HG03558 (cell line): Measurements from ENCODE around the gene FOXP4.

ENCODE experiments used
- ATAC-seq: cut with Tn5 transposase; IDR thresholded peaks from one replicate; pipeline ENCODE4 v1.9.1; 2021; ENCODE audit warnings: moderate number of reproducible peaks; ENCODE audit not compliant: unreplicated experiment; ENCODE audit errors: extremely low read depth

Gene FOXP4

DNA sequence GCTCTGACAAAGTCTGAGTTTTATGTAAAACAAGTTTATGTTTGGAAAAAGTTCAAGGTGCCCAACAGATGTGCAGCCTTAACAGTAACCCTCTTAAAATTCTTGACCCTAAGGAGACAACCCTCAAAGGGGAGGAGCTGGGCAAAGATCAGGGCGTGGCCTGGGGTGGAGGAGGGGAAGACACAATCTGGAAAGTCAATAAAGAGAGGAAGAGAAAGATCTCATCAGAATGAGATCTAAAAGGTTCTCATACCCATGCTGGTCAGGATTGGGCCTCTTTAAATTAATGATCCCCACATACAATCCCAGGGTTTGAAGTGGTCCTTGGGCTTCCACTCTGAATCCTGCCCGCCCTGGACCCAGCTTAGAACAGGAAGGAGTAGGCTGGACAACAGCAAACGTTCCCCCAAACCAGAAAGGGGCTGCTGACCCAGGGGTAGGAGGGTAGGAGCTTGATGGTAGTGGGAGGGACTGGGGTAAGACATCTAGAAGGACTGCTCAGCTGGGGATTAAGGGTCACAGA is 33.0 kb downstream of the FOXP4 start:
- ATAC-seq = no peak

DNA sequence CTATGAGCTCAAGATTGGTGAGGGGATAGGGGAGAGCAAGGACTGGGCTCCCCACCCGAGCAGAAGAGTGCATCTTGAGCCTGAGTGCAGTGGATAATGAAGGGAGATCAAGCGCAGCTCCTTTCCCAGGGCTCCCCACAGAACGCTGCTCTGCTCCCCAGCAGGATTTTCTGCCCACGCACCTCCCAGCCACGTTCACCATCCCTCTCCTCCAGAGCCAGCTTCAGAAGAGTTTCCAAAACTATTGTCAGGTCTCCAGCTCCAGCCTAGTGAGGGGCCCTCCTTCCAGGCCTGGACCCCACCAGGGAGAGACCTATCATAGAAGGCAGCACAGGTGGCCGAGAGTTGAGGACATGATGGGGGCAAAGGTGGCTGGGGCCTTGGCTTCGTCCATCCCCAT is 34.5 kb downstream of the FOXP4 start:
- ATAC-seq = no peak

GRCh38 chr6:41581381-41581991 is 35.3 kb downstream of the FOXP4 start:
- no peak for ATAC-seq

DNA sequence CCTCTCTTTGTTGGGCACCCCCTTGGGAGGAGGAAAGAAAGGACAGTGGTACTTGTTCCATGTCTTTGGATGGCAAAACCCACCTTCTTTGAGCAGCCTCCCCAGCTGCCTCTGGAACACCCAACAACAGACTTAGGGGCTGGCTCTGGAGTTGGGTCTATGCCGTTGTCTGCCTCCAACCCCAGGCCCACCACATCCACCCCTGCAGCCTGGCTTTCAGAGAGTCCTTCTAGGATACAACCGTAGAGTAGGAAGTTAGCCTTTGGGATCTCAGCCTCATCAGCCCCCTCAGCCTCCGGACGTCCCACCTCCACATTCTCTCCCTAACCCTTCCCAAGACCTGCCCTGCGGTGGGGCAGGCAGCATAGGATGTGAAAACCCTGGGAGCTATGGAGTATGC is 36.4 kb downstream of the FOXP4 start:
- ATAC-seq = no peak

GRCh38 chr6:41583565-41583964 is 37.4 kb downstream of the FOXP4 start:
- ATAC-seq = no peak

DNA sequence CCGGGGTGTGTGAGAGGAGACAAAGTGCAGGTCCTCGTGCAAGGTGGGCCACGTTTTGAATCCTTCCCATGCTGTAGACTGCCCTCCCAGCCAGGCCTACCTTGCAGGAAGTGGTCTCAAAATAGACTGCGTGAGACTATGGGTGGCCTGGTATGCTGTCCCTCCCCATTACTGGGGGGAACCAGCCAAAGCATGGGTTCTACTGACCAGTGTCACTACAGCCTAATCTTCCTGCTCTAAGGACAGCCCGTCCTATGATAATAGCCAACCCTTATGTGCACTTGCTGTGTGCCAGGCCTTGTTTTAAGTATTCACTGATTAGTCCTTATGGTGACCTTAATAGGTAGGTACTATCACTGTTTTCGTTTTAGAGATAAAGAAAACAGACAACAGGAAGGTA is 38.0 kb downstream of the FOXP4 start:
- no peak for ATAC-seq

- ATAC-seq = no peak
These were observed 38.6 kb downstream of the FOXP4 start for GRCh38 chr6:41584668-41585205.

- ATAC-seq = no peak
These were observed 39.4 kb downstream of the FOXP4 start for GRCh38 chr6:41585605-41586004.

DNA sequence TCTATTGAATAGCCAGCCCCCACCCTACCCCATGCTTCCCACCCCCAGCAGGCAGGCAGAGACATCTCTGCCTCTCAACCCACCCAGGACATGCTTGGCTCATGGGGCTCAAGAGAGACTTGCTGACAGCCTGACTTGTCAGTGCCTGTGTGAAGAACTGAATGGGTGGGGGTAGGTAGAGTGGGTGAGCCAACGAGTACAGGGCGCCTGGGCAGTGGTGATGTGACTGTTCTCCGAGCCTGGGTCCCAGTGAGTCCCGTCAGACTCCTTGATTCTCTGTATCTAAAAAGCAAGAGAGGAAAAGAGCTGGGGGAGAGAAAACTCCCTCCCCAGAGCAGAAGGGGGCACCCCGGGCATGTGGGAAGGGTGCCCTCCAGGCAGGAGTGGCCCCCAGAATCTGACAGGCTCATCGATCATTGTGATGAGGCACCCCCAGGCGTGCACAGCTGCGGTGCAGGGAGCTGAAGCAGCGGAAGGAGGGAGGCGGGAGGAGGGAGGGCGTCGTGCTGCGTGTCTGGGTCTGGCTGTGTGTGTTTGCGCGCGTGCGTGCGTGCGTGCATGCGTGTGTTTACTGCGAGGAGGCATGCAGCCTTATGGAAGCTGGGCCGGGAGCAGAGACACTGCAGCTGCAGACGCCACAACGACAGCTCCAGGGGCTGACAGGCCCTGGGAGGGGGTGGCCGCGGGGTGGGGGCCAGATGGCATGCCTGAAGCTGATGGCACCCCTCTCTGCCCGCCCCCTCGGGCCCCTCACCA is 40.2 kb downstream of the FOXP4 start:
- no peak for ATAC-seq

- no peak for ATAC-seq
These were observed 41.1 kb downstream of the FOXP4 start for GRCh38 chr6:41587131-41587879.

DNA sequence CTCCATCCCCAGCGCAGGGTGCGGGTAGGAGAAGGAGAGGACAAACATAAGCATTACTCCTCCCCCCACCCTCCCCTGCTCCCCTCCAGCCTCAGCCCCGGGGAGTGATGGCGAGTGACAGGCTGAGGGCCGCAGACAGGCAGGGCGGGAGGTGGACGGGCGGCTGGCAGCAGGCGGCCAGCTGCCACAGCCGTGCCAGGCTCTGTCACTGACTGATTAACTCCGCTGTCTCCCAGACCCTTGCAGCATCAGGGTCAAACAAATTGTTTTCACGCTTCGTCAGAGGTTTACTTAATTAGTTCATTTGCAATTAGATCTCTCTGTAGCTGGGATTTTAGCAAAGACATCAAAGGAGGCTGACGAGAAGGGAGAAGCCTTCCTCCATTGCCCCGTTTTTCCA is 41.9 kb downstream of the FOXP4 start:
- no peak for ATAC-seq

DNA sequence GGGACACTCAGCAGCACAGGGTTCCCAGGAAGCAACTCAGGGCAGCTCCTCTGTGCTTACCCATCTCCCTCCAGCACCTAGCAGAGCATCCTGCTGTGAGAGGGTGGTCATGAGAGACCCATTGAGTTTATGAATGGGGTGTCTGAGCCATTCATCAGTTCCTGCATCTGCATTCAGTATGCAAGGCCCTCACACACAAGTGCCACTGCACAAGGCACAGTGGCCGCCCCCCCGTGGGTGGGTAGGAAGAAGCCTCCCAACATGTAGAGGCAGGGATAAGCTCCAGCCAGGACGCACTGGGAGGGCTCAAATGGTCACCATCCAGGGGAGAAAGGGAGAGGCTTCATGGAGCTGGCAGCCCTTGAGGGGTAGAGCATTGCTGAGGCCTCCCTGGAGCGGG is 43.0 kb downstream of the FOXP4 start:
- no peak for ATAC-seq

DNA sequence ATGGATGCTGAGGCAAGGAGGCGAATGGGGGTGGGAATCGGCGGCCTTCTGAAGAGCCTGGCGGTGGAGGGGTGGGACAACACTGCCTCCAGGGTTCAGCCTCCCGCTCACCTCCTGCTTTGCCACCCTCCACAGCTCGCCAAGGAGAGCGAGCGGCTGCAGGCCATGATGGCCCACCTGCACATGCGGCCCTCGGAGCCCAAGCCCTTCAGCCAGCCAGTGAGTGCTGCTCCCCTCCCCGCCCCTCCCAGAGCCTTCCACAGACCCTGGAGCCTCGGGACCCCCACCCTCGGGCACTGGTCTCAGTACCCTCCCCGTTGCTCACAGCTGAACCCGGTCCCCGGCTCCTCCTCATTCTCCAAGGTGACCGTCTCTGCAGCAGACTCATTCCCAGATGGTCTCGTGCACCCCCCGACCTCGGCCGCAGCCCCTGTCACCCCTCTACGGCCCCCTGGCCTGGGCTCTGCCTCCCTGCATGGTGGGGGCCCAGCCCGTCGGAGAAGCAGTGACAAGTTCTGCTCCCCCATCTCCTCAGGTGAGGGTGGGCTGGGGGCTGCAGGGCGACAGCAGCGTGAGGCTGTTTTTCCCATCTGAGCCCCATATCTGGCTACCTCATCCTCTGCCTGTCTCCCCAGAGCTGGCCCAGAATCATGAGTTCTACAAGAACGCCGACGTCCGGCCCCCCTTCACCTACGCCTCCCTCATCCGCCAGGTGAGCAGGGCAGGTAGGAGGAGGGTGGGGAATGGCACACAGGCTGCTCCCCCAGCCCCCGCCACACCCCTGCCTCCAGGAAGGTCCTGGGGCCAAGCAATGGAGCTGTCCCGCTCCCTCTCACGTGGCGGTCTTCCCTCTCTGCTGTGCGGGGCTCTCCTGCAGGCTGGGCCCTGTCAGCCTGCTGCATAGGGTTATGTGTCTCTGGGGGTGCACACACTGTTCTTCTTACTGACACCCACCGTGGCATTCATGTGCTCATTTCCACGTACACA is 43.7 kb downstream of the FOXP4 start:
- ATAC-seq = no peak

- ATAC-seq = no peak
These were observed 44.9 kb downstream of the FOXP4 start for GRCh38 chr6:41591122-41591521.

DNA sequence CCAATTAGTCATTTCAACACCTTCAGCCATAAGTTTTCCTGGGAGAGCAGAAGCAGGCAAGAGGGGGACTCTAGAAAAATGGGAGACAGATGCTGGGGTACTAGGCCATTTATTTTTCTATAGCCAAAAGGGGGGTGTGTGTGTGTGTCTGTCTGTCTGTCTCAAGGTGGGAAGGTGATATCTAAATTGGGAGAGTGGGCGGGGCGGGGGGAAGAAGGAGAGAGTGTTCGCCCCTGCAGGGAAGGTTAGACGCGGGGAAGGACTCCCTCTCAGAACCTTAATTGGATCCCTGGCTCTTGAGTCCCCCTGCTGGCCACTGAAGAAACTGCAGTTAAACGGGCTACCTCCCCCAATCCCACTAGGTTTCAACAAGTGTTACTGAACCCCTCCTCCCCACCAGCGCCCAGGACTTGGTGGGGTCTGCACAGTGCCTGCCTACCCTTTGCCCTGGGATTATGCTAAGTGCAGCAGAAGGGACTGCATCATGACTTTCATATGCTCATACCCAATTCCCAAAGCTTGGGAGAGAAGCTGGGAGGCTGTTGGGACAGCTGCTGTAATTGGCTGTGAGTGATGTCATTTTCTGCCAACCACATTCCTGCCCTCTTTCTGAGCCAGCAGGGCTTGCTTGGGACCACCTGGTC is 45.8 kb downstream of the FOXP4 start:
- ATAC-seq = no peak

DNA sequence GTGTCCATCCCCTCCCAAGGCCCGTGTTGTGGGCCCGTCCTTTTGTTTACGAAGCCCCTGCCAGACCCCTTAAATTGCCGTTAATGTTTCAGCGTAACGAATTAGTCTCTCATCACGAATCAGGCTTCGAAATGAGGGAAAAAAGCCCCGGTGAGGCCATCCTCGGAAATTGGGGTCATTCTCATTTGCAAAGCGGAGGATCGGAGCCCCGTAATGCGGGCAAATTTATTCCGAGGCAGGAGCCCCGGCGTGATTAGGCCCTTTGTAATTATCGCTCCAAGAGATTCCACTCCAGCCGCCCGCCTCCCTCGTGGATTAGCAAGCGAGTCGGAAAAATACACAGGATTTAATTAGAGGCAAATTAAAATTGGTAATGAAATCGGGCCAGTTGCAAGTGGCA is 47.2 kb downstream of the FOXP4 start:
- no peak for ATAC-seq

DNA sequence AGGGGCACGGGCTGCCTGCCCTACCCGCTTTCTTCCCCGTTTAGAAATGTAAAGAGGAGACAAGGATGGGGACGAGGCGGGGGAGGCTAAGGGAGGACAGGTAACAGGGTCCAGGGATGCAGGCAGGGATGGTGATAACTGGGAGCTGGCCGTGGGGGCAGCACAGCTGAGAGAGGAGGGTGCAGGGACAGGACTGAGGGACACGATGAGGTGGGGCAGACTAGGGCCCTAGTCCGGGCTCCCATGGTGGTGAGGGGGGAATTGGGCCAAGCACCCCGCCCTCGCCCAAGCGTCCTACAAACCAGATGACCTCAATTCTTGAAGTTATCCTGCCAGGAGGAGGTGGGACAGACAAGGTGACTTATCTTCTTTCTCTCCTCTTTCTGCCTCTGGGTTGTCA is 47.7 kb downstream of the FOXP4 start:
- no peak for ATAC-seq

GRCh38 chr6:41594326-41594725 is 48.1 kb downstream of the FOXP4 start:
- no peak for ATAC-seq

DNA sequence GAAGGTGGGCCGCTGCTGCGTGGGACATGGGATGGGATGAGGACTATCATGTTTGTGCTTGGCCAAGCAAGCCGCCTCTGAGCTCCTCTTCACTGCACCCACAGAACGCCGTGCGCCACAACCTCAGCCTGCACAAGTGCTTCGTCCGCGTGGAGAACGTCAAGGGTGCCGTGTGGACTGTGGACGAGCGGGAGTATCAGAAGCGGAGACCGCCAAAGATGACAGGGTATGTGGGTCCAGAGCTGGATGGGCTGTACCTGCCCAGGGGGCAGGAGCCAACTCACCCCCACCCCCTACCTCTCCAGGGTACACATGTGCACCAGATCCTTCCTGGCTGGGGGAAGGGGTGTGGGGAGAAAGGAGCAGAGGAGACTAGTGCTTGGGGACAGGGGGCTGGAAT is 48.6 kb downstream of the FOXP4 start:
- no peak for ATAC-seq
